NT2/D1 (cell line): ENCODE data around the gene KCTD17.
A peak's percentile ranks its signal among the peaks of the same experiment; 100 is the strongest.

ENCODE experiments used
- DNase-seq: peaks from one replicate; pipeline ENCODE4 v3.0.0-alpha.2; 2011; ENCODE audit warnings: low read depth, low spot score
- H3K27me3 ChIP-seq: 2 replicates; pipeline ENCODE4 v1.6.0; 2011; ENCODE audit warnings: mild to moderate bottlenecking; ENCODE audit not compliant: insufficient read length, insufficient read depth
- H3K36me3 ChIP-seq: 2 replicates; pipeline ENCODE4 v1.6.1; 2011; ENCODE audit warnings: mild to moderate bottlenecking, low read length, mixed read lengths; ENCODE audit not compliant: insufficient read depth, insufficient read length
- H3K4me1 ChIP-seq: 2 replicates; pipeline ENCODE4 v1.5.1; 2011; ENCODE audit not compliant: insufficient read depth, insufficient read length
- H3K4me3 ChIP-seq: 2 replicates; pipeline ENCODE4 v1.5.1; 2011; ENCODE audit warnings: low read depth; ENCODE audit not compliant: insufficient read length
- H3K9ac ChIP-seq: 2 replicates; pipeline ENCODE4 v1.6.0; 2011; ENCODE audit warnings: low read depth; ENCODE audit not compliant: insufficient read length
- H3K9me3 ChIP-seq: 2 replicates; pipeline ENCODE4 v1.5.1; 2011; ENCODE audit warnings: mild to moderate bottlenecking, low read length; ENCODE audit not compliant: insufficient read depth
- SUZ12 ChIP-seq: IDR thresholded peaks from 2 replicates; pipeline ENCODE4 v1.6.1; 2011; ENCODE audit not compliant: insufficient read length, insufficient read depth; ENCODE audit errors: extremely low read depth
- YY1 ChIP-seq: IDR thresholded peaks from 2 replicates; pipeline ENCODE4 v1.6.1; 2011; ENCODE audit not compliant: insufficient read length, insufficient read depth
- ZNF274 ChIP-seq: IDR thresholded peaks from 2 replicates; pipeline ENCODE4 v1.6.1; 2011; ENCODE audit warnings: mild to moderate bottlenecking, low read depth, low read length

The KCTD17 gene

DNA sequence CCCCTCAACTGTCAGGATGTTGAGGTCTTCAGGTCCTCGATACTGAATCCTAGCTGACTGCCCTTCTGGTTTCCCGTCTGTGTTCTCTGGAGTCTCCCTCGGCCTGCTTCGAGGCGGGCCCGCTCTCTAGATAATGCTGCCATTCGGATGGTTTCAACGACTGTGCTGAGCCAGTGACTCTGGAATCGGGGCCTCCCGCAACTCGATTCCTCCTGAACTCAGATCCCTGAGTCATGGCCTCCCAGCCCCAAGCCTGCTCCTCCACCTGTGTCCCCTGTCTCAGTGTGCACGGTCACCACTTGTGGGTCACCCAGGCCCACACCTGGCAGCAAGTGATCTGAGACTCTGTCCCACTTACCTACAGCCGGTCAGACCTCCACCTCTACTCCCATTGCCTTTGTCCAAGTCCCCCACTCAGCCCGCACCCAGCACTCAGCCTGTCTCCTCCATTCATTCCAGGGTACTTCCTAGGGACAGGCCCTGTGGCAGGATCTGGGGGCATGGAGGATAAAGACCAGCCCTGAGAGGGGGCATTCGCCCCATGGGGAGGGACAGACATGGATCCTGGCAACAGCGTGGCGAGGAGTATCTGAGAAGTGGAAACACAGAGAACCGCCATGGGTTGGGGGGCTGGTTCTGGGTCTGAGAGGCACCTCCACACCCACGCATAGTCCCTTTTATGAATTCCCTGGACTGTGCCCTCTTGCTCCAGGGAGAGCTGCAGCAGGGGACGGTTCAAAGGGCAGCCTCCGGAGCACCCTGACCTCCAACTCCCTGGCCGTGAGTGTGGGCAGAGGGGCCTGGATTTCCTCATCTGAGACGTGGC, 17.7 kb upstream of the KCTD17 start:
- Histone ChIP-seq H3K27me3 (no peaks in the 10 kb centered on the region), H3K4me3 (no peak overlapping the region), H3K9me3 (no peaks in the 10 kb centered on the region), H3K9ac (peak overlapping the region; percentile 3), H3K36me3 (peaks cover 17% of the 10 kb centered on the region), H3K4me1 (peaks cover 20% of the 10 kb centered on the region)
- DNase-seq, result no peak
- TF ChIP-seq SUZ12 (no peak), ZNF274 (no peak), YY1 (no peak)

- Histone ChIP-seq H3K4me1 (peaks cover 10% of the 10 kb centered on the region), H3K36me3 (no peaks in the 10 kb centered on the region), H3K4me3 (no peak overlapping the region), H3K27me3 (no peaks in the 10 kb centered on the region), H3K9me3 (no peaks in the 10 kb centered on the region), H3K9ac (no peak overlapping the region)
- no peak for TF ChIP-seq YY1
- TF ChIP-seq ZNF274, result no peak
- no peak for TF ChIP-seq SUZ12
- no peak for DNase-seq
These were observed 14.7 kb upstream of the KCTD17 start for GRCh38 chr22:37036655-37037377.

- no peak overlapping the region for H3K4me3 ChIP-seq
- no peak for DNase-seq
- H3K36me3 ChIP-seq, result no peaks in the 10 kb centered on the region
- H3K9ac ChIP-seq, result no peak overlapping the region
- no peaks in the 10 kb centered on the region for H3K27me3 ChIP-seq
- no peak for TF ChIP-seq SUZ12
- no peak for TF ChIP-seq YY1
- TF ChIP-seq ZNF274, result no peak
- H3K4me1 ChIP-seq, result peaks cover 8% of the 10 kb centered on the region
- H3K9me3 ChIP-seq, result no peaks in the 10 kb centered on the region
These were observed 13.9 kb upstream of the KCTD17 start for GRCh38 chr22:37037669-37038068.

- no peaks in the 10 kb centered on the region for H3K9me3 ChIP-seq
- TF ChIP-seq YY1, result no peak
- TF ChIP-seq ZNF274, result no peak
- no peak for TF ChIP-seq SUZ12
- H3K9ac ChIP-seq, result no peak overlapping the region
- no peaks in the 10 kb centered on the region for H3K4me1 ChIP-seq
- no peak overlapping the region for H3K4me3 ChIP-seq
- no peaks in the 10 kb centered on the region for H3K27me3 ChIP-seq
- no peak for DNase-seq
- H3K36me3 ChIP-seq, result no peaks in the 10 kb centered on the region
These were observed 12.1 kb upstream of the KCTD17 start for GRCh38 chr22:37039466-37039865.

- Histone ChIP-seq H3K4me3 (no peak overlapping the region), H3K27me3 (no peaks in the 10 kb centered on the region), H3K36me3 (no peaks in the 10 kb centered on the region), H3K9ac (no peak overlapping the region), H3K4me1 (no peaks in the 10 kb centered on the region), H3K9me3 (no peaks in the 10 kb centered on the region)
- no peak for DNase-seq
- TF ChIP-seq SUZ12 (no peak), ZNF274 (no peak), YY1 (no peak)
These were observed 8.2 kb upstream of the KCTD17 start for GRCh38 chr22:37043209-37043827.

DNA sequence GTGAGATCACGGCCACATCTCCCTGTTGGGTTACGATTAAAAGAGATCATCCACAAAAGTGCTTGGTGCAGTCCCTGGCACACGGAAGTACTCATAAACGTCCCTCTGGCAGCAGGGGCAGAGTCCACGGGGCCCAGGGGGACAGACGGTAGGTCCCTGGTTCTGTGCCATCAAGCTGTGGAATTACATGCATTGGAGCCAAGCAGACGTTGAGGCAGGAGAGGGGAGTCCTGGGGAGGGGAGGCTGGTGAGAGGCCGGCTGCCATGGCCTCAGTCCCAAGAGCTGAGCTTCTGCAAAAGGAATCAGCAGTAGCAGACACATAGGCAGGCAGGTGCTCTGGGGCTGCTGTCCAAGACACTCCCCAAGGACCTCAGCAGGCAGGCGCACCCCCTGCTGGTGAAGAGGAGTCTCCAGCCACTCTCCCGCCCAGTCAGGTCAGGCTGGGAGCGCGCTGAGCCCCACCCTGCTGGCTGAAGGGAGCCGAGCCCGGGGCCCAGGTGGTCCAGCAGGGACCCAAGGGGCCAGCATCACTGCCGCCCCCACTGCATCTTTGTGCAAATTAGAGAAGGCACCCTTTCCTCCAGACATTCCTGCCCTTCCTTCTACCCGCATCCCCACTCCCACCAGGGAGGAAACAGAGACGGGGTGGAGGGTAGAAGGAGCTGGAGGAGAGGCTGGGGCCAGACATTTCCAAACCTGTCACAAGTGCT, 7.6 kb upstream of the KCTD17 start:
- TF ChIP-seq SUZ12, result no peak
- TF ChIP-seq YY1, result no peak
- no peak for TF ChIP-seq ZNF274
- no peaks in the 10 kb centered on the region for H3K36me3 ChIP-seq
- DNase-seq, result no peak
- H3K9me3 ChIP-seq, result no peaks in the 10 kb centered on the region
- H3K9ac ChIP-seq, result no peak overlapping the region
- no peaks in the 10 kb centered on the region for H3K4me1 ChIP-seq
- H3K4me3 ChIP-seq, result no peak overlapping the region
- H3K27me3 ChIP-seq, result no peaks in the 10 kb centered on the region
